DND-41 (cell line): Measurements from ENCODE around the gene UBASH3B.
A peak's percentile ranks its signal among the peaks of the same experiment; 100 is the strongest.

Experiments
- ATAC-seq: fragments of 200-7000 bp; cut with Tn5 transposase; 3 replicates; pipeline ENCODE4 v1.9.1; 2021; ENCODE audit warnings: low read depth; ENCODE audit not compliant: insufficient read depth
- DNase-seq: peaks from one replicate; pipeline ENCODE4 v3.0.0-alpha.2; 2020
- H2AFZ ChIP-seq: 2 replicates; pipeline ENCODE4 v1.6.0; 2012; ENCODE audit warnings: low read depth, low read length
- H3K27ac ChIP-seq: 2 replicates; pipeline ENCODE4 v1.5.1; 2012; ENCODE audit warnings: low read length, inconsistent platforms
- H3K27me3 ChIP-seq: fragments of 200-600 bp; sonication (generic); 2 replicates; pipeline ENCODE4 v1.6.0; 2012; ENCODE audit warnings: low read length, mild to moderate bottlenecking, inconsistent platforms; ENCODE audit not compliant: insufficient read depth, poor library complexity
- H3K36me3 ChIP-seq: 2 replicates; pipeline ENCODE4 v1.5.1; 2012; ENCODE audit warnings: low read length, inconsistent platforms; ENCODE audit not compliant: insufficient read depth
- H3K4me1 ChIP-seq: 2 replicates; pipeline ENCODE4 v1.5.1; 2012; ENCODE audit warnings: mild to moderate bottlenecking, low read length; ENCODE audit not compliant: insufficient read depth
- H3K4me2 ChIP-seq: 2 replicates; pipeline ENCODE4 v1.6.0; 2012; ENCODE audit warnings: mild to moderate bottlenecking, moderate library complexity, low read length, inconsistent platforms; ENCODE audit not compliant: insufficient read depth
- H3K4me3 ChIP-seq, 2 experiments: fragments of 200-600 bp in 1 of 2; shearing (Covaris generic) in 1 of 2; 2 replicates each; pipeline ENCODE4 v1.5.1; 2012 to 2016; ENCODE audit warnings: inconsistent platforms in 2 of 2, low read length in 2 of 2, mild to moderate bottlenecking in 2 of 2, low read depth in 1 of 2, moderate library complexity in 1 of 2
- H3K79me2 ChIP-seq: 2 replicates; pipeline ENCODE4 v1.6.0; 2012; ENCODE audit warnings: low read length, inconsistent platforms; ENCODE audit not compliant: insufficient read depth
- H3K9ac ChIP-seq: 2 replicates; pipeline ENCODE4 v1.6.0; 2012; ENCODE audit warnings: low read depth, mild to moderate bottlenecking, inconsistent platforms, low read length, moderate library complexity
- H3K9me3 ChIP-seq: 2 replicates; pipeline ENCODE4 v1.5.1; 2012; ENCODE audit warnings: low read length, moderate library complexity, mild to moderate bottlenecking, inconsistent platforms; ENCODE audit not compliant: insufficient read depth, severe bottlenecking
- H4K20me1 ChIP-seq: 2 replicates; pipeline ENCODE4 v1.6.0; 2012; ENCODE audit warnings: low read length; ENCODE audit not compliant: insufficient read depth
- CTCF ChIP-seq: IDR thresholded peaks from 2 replicates; pipeline ENCODE4 v1.5.1; 2012; ENCODE audit warnings: borderline replicate concordance, low read length, moderate library complexity, mild to moderate bottlenecking; ENCODE audit not compliant: poor library complexity, severe bottlenecking; ENCODE audit errors: extremely low read depth
- EZH2 ChIP-seq: IDR thresholded peaks from 3 replicates; pipeline ENCODE4 v1.6.1; 2012; ENCODE audit warnings: borderline replicate concordance, low read depth, mild to moderate bottlenecking, moderate library complexity, low read length, inconsistent platforms; ENCODE audit not compliant: severe bottlenecking

Gene UBASH3B

GRCh38 chr11:122659676-122660554 is 4.4 kb downstream of the UBASH3B start:
- Histone ChIP-seq H3K4me1 (peaks cover 79% of the 10 kb centered on the region), H3K27me3 (no peaks in the 10 kb centered on the region), H3K9ac (peak overlapping the region; percentile 16), H3K4me3 (peak overlapping the region in 1 of 2 experiments; percentile 20; a peak in 2 of 4 replicates), H2AFZ (no peak overlapping the region), H3K4me2 (peak overlapping the region; percentile 89), H3K9me3 (no peaks in the 10 kb centered on the region), H4K20me1 (peaks cover 47% of the 10 kb centered on the region), H3K27ac (peak overlapping the region; percentile 60), H3K36me3 (peaks cover 61% of the 10 kb centered on the region), H3K79me2 (peaks cover 98% of the 10 kb centered on the region)
- ATAC-seq (no peak), DNase-seq (no peak)
- TF ChIP-seq EZH2 (no peak), CTCF (no peak)

- H3K4me3 ChIP-seq = no peak overlapping the region
- no peak overlapping the region for H2AFZ ChIP-seq
- no peaks in the 10 kb centered on the region for H3K9me3 ChIP-seq
- H3K9ac ChIP-seq = no peak overlapping the region
- peaks cover 47% of the 10 kb centered on the region for H4K20me1 ChIP-seq
- 0 out of 2 replicates have a peak overlapping the region, but pooled peaks have one; percentile 19 for H3K4me2 ChIP-seq
- H3K4me1 ChIP-seq = peaks cover 85% of the 10 kb centered on the region
- DNase-seq (no peak), ATAC-seq (no peak)
- H3K27me3 ChIP-seq = no peaks in the 10 kb centered on the region
- peaks cover 98% of the 10 kb centered on the region for H3K79me2 ChIP-seq
- TF ChIP-seq CTCF (no peak), EZH2 (no peak)
- H3K36me3 ChIP-seq = peaks cover 70% of the 10 kb centered on the region
- H3K27ac ChIP-seq = peak overlapping the region; percentile 10; the same call in 1 of the 2 replicates
Observed at GRCh38 chr11:122661182-122661945, 5.8 kb downstream of the UBASH3B start.

- no peak for DNase-seq
- Histone ChIP-seq H3K4me3 (no peak overlapping the region), H3K4me1 (peaks cover 89% of the 10 kb centered on the region), H4K20me1 (peaks cover 40% of the 10 kb centered on the region), H3K9ac (no peak overlapping the region; the same call in 1 of the 2 replicates), H3K27me3 (no peaks in the 10 kb centered on the region), H2AFZ (no peak overlapping the region), H3K79me2 (peaks cover 95% of the 10 kb centered on the region), H3K36me3 (peaks cover 67% of the 10 kb centered on the region), H3K4me2 (no peak overlapping the region), H3K9me3 (no peaks in the 10 kb centered on the region), H3K27ac (peak overlapping the region; percentile 29)
- ATAC-seq = no peak
- TF ChIP-seq EZH2 = no peak
Observed at GRCh38 chr11:122663056-122663740, 7.7 kb downstream of the UBASH3B start.
